ENCODE measurements around the gene TRERF1. TPM values are rescaled to one million over a fixed set of nuclear protein-coding genes. Genes with fewer than 3 reads are reported as not detected.

Gene TRERF1
- total RNA-seq, 1 donor, result 12.0 TPM

DNA sequence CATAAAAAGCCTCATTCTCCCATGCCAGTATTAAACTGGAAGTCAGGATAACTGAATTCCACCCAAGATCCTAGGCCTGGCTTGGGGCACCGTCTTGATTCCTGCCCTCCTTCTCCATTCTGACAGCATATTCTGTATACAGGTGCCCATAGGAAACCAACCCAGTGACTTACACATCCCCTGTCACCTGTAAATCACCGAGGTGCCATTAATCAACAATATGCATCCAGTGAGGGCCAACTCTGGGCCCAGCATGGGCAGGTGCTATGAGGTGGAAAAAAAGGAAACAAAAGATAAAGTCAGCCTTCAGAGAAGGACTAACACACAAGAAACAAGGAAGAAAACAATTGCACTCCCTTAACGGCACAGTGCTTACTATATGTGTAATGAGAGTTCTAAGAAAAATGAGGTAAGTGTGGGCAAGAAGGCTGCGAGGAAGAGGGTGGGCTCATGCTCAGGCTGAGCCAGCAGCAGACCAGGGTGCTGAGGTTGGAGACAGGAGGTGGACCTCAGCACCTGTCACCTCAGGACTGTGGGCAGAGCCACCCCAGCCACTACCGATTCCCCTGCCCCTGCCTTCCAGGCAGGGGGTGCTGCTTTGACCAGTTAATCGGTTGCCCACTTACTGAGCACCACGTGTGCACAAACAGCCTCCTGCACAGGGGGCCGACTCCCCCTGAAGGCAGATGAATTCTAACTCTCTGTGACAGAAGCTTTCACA is 105.9 kb downstream of the TRERF1 start:
- H3K4me3 ChIP-seq (ENCODE audit: low read depth, low read length), result no peak overlapping the region
- TF ChIP-seq, protein P1, sequence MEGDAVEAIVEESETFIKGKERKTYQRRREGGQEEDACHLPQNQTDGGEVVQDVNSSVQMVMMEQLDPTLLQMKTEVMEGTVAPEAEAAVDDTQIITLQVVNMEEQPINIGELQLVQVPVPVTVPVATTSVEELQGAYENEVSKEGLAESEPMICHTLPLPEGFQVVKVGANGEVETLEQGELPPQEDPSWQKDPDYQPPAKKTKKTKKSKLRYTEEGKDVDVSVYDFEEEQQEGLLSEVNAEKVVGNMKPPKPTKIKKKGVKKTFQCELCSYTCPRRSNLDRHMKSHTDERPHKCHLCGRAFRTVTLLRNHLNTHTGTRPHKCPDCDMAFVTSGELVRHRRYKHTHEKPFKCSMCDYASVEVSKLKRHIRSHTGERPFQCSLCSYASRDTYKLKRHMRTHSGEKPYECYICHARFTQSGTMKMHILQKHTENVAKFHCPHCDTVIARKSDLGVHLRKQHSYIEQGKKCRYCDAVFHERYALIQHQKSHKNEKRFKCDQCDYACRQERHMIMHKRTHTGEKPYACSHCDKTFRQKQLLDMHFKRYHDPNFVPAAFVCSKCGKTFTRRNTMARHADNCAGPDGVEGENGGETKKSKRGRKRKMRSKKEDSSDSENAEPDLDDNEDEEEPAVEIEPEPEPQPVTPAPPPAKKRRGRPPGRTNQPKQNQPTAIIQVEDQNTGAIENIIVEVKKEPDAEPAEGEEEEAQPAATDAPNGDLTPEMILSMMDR (IDR thresholded peaks at IDR 0.05; ENCODE audit: insufficient read depth, low read length), result no peak

GRCh38 chr6:42344756-42345155 is 107.0 kb downstream of the TRERF1 start:
- H3K4me3 ChIP-seq (ENCODE audit: low read depth, low read length), result no peak overlapping the region
- no peak for DNase-seq (ENCODE audit: low read depth)
- TF ChIP-seq, protein P1 (IDR thresholded peaks at IDR 0.05; ENCODE audit: insufficient read depth, low read length), result no peak

More for the DNA sequence above, 105.9 kb downstream of the TRERF1 start:
- no peak for DNase-seq (ENCODE audit: low read depth)

- TF ChIP-seq, protein P1 (IDR thresholded peaks at IDR 0.05; ENCODE audit: insufficient read depth, low read length), result no peak
- H3K4me3 ChIP-seq (ENCODE audit: low read depth, low read length), result no peak overlapping the region
- DNase-seq (ENCODE audit: low read depth), result no peak
Observed at GRCh38 chr6:42341771-42342553, 109.8 kb downstream of the TRERF1 start.

- no peak for DNase-seq (ENCODE audit: low read depth)
- TF ChIP-seq, protein P1 (IDR thresholded peaks at IDR 0.05; ENCODE audit: insufficient read depth, low read length), result no peak
- no peak overlapping the region for H3K4me3 ChIP-seq (ENCODE audit: low read depth, low read length)
Observed at GRCh38 chr6:42341221-42341620, 110.5 kb downstream of the TRERF1 start.

DNA sequence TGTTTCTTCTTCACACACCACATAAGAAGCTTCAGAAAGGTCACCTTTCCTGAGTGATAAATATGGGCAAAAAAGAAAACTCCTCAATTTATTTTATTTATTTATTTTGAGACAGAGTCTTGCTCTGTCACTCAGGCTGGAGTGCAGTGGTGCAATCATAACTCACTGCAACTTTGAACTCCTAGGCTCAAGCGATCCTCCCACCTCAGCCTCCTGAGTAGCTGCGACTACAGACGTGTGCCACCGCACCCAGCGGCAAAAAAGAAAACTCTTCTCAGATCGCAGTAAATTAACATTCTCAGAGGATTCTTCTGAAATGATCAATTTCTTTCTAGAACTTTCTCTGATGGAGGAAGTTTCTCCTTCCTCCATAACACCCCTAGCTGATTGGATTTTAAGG is 111.2 kb downstream of the TRERF1 start:
- DNase-seq (ENCODE audit: low read depth), result no peak
- TF ChIP-seq, protein P1 (IDR thresholded peaks at IDR 0.05; ENCODE audit: insufficient read depth, low read length), result no peak
- H3K4me3 ChIP-seq (ENCODE audit: low read depth, low read length), result no peak overlapping the region

DNA sequence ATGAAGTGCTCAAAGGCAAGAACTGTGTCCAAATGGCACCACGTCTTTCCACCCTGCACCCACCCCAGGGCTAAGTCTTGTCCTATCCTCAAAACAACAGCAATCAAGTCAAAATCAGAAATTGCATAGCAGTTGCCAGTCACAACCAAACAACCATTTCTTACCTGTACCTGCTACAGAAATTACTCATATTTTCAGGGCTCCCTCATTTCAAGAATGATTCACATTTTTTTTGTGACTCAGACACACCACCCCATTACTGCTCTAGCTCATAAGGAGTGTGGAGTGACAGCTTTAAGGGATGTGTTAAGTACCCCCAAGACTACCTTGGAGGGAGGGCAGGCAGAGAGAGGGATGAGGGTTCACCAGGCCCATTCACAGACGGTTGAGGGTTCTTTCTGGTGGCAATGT is 111.7 kb downstream of the TRERF1 start:
- H3K4me3 ChIP-seq (ENCODE audit: low read depth, low read length), result no peak overlapping the region
- TF ChIP-seq, protein P1 (IDR thresholded peaks at IDR 0.05; ENCODE audit: insufficient read depth, low read length), result no peak
- no peak for DNase-seq (ENCODE audit: low read depth)

Measured in fibroblast of the aortic adventitia (primary cell).